HG02642 (cell line): ENCODE data around the gene HSPB9.

Experiments used
- ATAC-seq: cut with Tn5 transposase; IDR thresholded peaks from one replicate; pipeline ENCODE4 v1.9.1; 2021; ENCODE audit warnings: mild to moderate bottlenecking; ENCODE audit not compliant: unreplicated experiment, poor library complexity

Gene HSPB9

GRCh38 chr17:42098730-42099399 lies 23.7 kb upstream of the HSPB9 start:
- no peak for ATAC-seq

DNA sequence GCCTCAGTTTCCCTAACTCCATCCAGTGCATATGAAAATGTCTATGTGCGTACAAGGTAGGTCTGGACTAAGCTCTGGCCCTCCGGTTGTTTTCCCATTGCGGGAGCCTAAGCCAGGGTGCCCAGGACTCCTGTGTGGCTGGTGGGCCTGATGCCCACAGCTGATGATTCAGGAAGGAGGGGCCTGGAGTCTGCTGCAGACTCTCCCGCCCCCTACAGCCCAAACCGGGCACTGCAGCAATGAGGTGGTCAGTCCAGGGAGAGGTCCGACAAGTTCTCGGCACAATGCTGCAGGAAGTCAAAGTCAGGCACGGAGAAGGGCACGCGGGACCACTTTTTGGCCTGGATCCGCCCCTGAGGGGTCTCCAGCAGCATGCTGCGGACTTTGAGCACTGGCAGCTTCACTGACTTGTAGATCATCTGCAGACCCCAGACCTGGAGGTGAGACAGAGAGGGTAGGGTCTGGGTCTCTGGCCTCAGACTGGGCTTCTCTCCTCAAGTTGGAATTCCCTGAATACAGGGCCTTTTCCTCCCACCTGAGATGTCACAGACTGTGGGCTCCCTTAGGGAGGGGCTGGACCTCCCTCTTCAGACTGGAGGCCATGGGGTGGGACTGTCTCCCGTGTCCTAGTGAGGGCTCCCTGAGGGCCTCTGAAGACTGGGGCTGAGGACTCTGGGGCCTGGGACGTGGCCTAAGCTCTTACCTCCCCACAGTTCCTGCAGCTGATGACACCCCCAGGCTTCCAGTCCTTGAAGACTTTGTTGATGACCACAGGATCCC lies 20.9 kb upstream of the HSPB9 start:
- ATAC-seq: no peak

GRCh38 chr17:42103221-42103954 lies 19.2 kb upstream of the HSPB9 start:
- no peak for ATAC-seq

DNA sequence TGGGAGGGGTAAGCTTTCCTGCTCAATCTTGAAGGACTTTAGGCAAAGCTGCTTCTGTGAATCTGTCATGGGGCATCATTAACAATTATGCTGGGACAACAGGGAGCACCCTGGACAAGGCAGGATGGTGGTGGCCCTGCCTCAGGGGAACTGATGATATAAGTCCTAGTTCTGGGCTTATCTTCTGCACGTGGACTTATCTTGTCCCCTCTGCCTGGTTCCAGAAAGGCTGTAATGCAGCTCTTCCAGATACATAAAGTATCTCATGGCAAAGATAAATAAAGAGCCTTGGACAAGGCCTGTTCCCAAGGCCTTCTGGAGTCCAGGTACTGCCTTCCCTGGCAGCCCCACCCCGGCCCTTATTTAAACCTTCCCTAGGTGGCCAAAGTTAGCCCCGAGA lies 18.3 kb upstream of the HSPB9 start:
- no peak for ATAC-seq

DNA sequence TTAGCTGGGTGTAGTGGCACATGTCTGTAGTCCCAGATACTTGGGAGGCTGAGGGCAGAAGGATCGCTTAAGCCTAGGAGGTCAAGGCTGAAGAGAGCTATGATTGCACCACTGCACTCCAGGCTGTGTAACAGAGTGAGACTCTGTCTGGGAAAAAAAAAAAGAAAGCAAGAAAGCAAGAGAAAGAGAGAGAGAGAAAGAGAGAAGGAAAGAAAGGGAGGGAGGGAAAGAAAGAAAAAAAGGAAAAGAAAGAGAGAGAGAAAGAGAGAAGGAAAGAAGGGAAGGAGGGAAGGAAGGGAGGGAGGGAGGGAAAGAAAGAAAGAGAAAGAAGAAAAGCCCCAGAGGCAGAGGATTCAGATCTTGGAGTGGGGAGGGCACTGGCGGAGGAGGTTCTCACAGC lies 16.6 kb upstream of the HSPB9 start:
- no peak for ATAC-seq

DNA sequence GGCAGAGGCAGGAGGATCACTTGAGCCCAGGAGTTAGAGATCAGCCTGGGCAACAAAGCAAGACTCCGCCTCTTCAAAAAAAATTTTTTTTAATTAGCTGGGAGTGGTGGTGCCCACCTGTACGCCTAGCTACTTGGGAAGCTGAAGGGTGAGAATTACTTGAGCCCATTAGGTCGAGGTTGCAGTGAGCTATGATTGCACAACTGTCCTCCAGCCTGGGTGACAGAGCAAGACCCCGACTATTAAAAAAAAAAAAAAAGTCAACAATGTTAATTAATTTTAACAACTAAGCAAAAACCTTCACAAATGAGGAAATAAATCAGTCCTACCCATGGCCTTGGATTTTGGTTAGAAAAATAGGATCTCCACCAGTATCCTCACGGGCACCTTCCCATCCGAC lies 15.5 kb upstream of the HSPB9 start:
- ATAC-seq: no peak

DNA sequence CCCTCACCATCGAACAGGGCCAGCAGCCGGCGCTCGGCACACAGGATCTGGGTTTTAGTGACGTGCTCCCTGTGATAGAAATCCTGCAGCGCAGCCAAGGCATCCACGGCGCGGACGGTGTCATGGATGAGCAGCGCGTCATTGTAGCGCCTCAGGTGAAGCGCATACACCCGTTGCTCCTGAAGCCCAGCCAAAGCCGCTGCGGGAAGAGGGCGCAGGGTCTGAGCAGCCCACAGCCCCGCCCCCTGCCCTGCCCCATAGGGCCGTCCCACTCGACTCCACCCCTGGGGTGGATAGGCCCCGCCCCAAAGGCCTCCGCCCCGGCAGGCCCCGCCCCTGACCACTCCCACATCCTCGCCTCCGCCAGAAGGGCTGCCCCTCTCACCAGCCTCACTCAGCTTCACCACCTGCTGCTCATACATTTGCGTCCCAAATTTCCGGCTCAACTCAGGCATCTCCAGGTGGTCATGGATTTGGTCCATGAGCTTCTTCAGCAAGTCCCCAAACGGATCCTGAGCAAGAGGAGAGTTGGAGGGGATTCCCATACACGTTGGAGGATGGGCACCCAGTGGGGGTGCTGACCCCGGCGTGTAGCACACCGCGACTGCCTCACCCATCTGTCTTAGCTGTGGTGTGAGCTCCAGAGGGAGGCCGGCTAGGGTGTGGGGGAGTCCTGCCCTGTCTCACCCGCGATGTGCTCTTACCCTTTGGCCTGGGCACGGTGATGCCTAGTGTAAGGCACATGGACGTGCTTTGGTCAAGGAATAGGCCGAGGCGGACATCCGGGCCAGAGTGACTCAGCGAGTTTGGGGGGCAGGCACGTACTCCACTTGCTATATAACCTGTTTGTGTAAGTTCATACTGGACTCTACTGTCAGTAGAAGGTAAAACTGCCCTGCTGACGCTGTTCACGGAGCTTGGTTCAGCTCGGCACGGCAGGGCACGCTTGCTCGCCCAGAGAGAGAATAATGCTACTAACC lies 14.7 kb upstream of the HSPB9 start:
- peak; percentile 55 for ATAC-seq

DNA sequence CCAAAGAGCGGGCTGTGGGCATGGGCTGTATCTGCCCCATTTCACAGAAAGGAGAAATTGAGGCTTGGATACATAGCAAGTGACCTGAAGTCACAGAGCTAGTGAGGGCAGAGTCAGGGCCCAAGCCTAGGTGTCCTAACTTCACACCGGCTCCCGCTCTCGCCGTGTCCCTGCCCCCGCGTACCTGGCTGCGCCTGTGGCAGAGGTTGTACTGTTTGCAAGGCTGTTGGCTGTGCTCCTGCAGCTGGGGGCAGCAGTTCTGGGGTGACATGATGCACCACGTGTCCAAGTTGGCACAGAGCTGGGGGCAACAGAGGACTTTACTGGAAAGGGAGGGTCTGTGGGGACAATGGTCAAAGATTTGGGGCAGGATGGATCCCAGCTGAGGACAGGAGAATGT lies 13.5 kb upstream of the HSPB9 start:
- no peak for ATAC-seq

DNA sequence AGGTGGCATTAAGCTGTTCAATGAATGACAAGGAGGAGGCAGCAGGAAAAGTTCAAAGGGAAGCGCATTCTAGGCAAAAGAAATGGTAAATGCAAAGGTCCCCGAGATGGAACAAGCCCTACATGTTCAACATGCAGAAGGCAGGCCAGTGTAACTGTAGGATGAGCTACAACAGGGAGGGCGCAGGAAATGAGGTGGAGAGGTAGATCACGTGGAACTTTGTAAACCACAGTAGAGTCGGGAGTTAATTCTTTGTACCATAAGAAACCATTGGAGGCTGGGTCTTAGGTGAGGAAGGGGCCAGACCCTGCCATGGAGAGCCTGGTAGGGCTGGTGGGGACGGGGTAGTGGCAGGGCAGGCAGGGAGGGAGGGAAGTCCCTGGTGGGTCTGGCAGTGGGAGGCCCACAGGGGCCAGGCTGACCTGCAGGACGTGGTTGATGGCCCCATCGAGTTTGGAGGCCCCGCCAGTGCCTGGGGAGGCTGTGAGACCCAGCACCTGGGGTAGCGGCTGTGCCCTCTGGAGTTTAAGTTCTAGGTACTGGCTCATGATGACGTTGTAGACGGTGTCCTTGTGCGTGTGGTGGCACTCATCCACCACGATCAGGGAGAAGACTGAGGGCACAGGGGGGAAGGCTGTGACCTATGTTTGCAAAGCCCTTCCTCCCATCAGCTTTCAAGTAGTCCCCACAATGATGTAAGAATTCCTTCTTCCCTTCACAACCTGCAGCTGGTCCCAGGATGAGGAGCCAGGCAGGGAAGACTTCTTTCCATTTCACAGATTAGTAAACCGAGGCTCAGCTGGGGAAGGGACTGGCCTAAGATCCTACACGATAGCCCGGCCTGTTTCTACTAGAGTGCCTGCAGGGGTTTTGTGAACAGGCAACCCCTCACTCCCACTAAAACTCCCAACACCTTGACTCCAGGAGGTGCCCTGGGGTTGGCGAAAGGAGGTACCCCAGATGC lies 12.0 kb upstream of the HSPB9 start:
- no peak for ATAC-seq

DNA sequence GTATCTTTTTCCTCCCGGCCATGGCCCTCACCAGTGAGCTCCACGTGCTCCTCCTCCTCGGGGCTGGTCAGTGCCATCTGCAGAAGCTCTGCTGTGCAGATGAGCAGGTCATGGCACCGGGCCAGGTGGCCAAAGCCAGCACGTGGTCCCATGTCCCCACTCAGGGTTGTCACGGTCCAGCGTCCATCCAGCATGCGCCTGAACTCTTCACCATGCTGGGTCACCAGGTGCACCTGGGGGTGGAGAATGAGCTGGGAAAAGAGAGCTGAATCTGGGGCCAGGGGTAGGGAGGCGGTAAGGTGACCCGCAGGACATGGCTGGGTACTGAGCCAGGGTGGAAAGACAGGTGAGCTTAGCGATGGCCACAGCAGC lies 11.4 kb upstream of the HSPB9 start:
- no peak for ATAC-seq

- ATAC-seq: peak; percentile 14
Observed at GRCh38 chr17:42111871-42112551, 10.6 kb upstream of the HSPB9 start.

DNA sequence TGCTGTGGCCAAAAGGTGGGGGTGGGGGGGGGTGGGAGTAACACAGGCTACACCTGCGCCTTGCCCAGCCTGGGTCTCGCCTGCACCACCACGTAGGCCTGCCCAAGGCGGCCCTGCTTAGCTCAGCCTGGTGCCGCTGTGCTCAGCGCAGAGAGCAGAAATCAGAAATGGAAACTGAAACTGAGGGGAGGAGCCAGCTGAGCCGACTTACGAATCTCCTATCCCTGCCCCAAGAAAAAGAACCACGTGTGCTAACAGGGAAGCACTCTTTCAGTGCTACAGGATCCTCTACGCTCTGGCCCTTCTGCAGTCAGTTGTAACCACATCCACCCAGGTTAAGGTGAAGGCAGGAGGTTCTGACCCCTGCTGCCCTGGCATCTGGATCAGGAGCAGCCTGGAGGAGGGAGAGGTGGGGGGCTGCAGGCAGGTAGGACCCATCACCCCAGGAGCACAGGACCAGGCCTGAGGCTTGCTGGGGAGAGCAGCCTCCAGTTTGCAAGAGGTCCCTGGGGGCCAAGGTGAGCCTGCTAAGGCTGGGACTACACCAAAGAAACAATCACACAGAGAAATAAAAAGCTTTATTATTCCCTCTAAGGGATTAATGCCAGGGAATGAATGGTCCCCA lies 9.9 kb upstream of the HSPB9 start, which contains the start of gene DHX58:
TSS of gene DHX58 (minus strand) at position 163 of the 625 bp plus-strand sequence. CDS start 822 bp downstream, outside the sequence.
- peak; percentile 67 for ATAC-seq

DNA sequence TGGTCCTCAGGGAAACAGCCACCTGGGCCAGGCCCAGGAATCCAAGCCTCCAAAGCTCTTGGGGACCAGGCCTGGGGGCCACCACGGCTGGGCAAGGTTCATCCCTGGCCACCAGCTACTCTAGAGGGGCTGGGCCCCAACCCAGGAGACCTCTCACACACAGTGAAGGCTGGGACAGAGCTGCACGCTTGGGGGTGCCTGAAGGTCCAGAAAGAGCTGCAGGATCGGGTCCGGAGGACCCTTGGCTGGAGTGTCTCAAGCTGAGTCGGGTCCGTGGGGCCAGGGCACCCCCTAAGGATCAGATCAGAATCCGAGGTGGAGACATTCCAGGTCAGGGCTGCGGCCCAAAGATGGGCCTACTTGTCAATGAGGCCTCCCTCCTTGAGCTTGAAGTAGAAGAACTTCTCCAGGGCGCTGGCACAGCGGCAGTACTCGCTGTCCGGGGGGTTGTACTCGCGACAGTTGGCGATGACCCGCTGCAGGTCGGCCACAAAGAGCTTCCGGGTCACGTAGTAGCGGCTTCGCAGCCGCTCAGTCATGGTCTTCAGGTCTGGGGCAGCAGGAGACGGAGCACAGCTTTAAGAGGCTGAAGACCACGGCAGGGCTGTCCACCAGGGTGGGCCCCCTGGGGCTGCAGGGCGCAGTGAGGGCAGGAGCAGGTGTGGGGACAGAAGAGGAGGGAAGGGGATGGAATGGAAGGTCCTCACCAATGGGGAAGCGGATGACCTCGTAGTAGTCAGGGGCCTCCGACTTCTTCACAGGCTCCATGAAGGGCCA lies 9.1 kb upstream of the HSPB9 start:
- ATAC-seq: no peak

DNA sequence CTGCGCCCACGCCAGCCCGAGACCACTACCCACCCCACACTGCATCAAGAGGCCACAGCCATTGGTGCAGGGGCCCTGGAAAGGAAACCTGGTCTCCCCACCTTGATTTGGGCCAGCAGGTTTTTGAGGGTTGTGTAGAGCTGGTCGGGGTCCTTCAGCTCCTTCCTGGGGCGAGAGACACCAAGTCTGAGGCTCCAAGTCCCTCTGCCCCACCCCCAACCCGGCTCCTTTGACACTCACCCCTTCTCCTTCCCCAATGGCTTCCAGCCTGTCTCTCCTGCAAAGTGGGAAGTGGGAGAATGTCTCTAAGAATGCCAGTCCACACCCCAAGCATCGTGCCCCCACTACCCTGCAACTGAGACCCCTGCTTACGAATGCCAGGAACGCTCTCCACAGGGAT lies 8.5 kb upstream of the HSPB9 start:
- ATAC-seq: no peak

DNA sequence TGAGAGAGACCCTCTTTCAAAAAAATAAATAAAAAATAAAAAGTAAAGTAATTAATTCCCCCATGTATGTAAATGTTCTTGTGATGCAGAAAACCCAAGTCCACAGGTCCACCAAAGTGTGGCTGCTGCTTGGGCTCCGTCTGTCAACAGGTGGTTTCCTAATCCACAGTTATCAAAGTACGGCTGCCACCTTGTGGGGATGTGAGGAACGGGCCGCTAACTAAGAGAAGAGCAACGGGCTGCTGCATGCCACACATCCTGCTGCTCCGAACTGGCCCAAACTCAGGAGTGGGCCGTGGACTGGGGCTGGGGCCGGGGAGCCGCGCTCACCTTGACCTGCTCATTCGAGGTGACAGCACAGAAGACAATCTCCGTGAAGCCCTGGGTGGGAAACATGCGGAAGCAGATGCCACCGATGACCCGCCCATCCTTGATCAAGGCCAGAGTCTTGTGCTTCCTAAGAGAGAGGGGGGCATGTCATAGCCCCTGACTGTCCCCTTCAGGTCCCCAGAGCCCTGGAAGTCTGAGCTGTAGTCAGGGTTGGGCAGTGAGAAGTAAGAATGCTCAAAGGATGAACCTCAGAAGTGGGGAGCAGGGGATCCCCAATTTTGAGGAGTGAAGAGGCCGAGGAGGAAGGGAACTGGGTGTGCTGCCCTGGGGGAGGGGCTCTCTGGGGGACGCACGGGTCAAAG lies 5.8 kb upstream of the HSPB9 start:
- no peak for ATAC-seq

GRCh38 chr17:42117397-42118125 lies 5.0 kb upstream of the HSPB9 start:
- no peak for ATAC-seq
